BE2C (cell line): ENCODE measurements around the gene MYRFL.

Source experiments
- DNase-seq: peaks from one replicate; pipeline ENCODE4 v3.0.0-alpha.2; 2020
- H3K27me3 ChIP-seq: fragments of 250-450 bp; sonication (Bioruptor Pico); 2 replicates; pipeline ENCODE4 v1.5.1; 2020; ENCODE audit warnings: mild to moderate bottlenecking
- H3K36me3 ChIP-seq: fragments of 250-450 bp; sonication (Bioruptor Pico); 2 replicates; pipeline ENCODE4 v1.5.1; 2020; ENCODE audit warnings: mild to moderate bottlenecking
- H3K4me1 ChIP-seq: fragments of 250-450 bp; sonication (Bioruptor Pico); 2 replicates; pipeline ENCODE4 v1.5.1; 2020
- H3K4me3 ChIP-seq: 2 replicates; pipeline ENCODE4 v1.5.1; 2011; ENCODE audit warnings: low read depth, low read length
- H3K9me3 ChIP-seq: fragments of 250-450 bp; sonication (Bioruptor Pico); 2 replicates; pipeline ENCODE4 v1.5.1; 2020
- TF ChIP-seq, protein P1 (sequence below): IDR thresholded peaks from 2 replicates; pipeline ENCODE4 v1.5.1; 2012; ENCODE audit warnings: mild to moderate bottlenecking, low read depth, low read length

MYRFL gene

DNA sequence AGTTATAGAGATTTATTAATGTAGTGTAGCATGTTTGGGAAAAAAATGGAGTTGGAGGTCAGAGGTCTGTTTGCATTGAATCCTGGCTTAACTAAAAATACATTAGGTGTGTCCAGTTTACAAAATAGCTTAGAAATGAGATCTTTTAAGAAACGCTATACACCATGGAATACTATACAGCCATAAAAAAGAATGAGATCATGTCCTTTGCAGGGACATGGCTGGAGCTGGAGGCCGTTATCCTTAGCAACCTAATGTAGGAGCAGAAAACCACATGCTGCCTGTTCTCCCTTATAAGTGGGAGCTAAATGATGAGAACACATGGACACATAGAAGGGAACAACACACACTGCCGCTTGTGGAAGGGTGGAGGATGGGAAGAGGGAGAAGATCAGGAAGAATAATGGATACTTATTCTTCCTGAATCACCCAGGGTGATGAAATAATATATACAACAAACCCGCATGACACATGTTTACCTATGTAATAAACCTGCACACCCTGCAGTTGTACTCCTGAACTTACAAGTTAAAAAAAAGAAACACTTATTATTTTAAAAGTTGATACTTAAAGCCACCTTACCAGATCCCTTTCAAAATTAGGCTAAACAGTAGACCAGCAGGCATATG is 14.0 kb upstream of the MYRFL start:
- TF ChIP-seq, protein P1, sequence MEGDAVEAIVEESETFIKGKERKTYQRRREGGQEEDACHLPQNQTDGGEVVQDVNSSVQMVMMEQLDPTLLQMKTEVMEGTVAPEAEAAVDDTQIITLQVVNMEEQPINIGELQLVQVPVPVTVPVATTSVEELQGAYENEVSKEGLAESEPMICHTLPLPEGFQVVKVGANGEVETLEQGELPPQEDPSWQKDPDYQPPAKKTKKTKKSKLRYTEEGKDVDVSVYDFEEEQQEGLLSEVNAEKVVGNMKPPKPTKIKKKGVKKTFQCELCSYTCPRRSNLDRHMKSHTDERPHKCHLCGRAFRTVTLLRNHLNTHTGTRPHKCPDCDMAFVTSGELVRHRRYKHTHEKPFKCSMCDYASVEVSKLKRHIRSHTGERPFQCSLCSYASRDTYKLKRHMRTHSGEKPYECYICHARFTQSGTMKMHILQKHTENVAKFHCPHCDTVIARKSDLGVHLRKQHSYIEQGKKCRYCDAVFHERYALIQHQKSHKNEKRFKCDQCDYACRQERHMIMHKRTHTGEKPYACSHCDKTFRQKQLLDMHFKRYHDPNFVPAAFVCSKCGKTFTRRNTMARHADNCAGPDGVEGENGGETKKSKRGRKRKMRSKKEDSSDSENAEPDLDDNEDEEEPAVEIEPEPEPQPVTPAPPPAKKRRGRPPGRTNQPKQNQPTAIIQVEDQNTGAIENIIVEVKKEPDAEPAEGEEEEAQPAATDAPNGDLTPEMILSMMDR: no peak
- Histone ChIP-seq H3K4me3 (no peak overlapping the region), H3K27me3 (no peaks in the 10 kb centered on the region), H3K9me3 (no peaks in the 10 kb centered on the region), H3K4me1 (no peaks in the 10 kb centered on the region), H3K36me3 (no peaks in the 10 kb centered on the region)
- DNase-seq: no peak

DNA sequence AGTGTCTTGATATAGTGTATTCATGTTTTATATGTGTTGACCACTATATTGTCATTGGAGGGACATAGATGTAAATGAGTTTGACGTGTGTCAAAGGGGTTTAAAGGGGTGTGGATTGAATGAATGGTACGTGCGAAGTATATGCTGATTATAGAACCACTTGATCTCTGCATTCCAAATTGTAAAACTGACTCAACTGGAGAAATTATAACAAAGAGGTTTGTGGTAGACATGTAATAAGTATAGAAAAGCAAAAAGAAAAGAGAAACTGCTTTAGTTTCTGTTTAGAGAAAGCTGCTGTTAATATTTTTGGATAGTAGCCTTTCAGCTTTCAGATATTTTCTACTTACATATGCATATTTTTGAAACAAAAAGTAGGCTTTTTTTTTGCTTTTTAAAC is 8.9 kb upstream of the MYRFL start:
- Histone ChIP-seq H3K4me1 (no peaks in the 10 kb centered on the region), H3K4me3 (no peak overlapping the region), H3K9me3 (no peaks in the 10 kb centered on the region), H3K27me3 (no peaks in the 10 kb centered on the region), H3K36me3 (no peaks in the 10 kb centered on the region)
- TF ChIP-seq, protein P1: no peak
- DNase-seq: no peak

DNA sequence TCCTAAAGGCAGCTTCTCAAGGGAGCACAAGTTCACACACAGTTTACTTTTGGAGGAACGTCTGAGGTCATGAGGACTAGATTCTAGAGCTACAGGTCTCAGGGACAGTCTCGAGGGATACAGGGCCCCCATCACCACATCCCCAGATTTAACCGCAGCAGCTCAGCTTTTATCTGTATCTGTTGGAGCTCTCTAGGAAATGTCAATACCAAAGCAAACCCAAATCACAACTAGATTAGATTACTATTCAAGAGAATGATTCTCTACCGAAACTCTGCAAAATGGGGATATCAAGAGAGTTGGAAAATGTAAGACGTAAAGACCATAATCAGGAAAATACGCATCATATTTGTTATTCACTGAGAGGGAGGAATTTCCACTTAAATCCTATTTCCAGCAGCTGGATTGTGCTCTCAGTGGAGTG is 4.0 kb upstream of the MYRFL start:
- Histone ChIP-seq H3K9me3 (no peaks in the 10 kb centered on the region), H3K4me1 (no peaks in the 10 kb centered on the region), H3K36me3 (no peaks in the 10 kb centered on the region), H3K27me3 (no peaks in the 10 kb centered on the region), H3K4me3 (no peak overlapping the region)
- TF ChIP-seq, protein P1: no peak
- no peak for DNase-seq

DNA sequence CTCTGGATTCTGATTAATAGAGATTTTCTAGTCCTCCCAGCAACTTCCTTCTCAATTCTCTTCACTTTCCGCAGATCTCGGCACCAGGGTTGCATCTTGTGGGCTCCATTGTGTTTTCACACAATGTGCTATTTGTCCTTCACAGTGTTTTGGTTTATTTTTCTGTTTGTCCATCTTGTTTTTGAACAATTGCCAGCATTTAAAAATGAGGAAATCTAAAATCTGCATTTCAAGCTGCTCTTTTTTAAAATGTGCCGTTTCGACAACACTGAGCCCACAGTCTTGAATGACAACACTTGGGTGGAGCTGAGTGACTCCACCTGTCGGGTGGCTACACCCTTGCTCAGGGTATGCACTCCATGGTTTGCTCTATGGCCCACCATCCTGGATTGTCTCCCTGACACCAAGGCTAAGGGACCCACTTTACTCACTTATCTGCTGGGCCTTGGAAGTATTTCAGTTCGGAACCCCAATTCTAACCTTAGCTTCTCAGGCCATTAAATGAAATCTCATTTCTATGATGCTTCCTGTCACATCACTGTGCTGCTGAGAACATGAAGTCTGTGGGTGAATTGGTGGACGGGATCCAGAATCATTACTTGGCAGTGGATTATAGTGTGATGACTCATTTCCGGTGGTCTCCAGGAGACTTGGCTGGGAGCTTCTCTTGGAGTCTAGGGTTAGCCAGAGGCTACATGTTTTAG is 3.4 kb upstream of the MYRFL start:
- Histone ChIP-seq H3K4me3 (no peak overlapping the region), H3K36me3 (no peaks in the 10 kb centered on the region), H3K4me1 (no peaks in the 10 kb centered on the region), H3K27me3 (no peaks in the 10 kb centered on the region), H3K9me3 (no peaks in the 10 kb centered on the region)
- TF ChIP-seq, protein P1: no peak
- peak; percentile 14 for DNase-seq

DNA sequence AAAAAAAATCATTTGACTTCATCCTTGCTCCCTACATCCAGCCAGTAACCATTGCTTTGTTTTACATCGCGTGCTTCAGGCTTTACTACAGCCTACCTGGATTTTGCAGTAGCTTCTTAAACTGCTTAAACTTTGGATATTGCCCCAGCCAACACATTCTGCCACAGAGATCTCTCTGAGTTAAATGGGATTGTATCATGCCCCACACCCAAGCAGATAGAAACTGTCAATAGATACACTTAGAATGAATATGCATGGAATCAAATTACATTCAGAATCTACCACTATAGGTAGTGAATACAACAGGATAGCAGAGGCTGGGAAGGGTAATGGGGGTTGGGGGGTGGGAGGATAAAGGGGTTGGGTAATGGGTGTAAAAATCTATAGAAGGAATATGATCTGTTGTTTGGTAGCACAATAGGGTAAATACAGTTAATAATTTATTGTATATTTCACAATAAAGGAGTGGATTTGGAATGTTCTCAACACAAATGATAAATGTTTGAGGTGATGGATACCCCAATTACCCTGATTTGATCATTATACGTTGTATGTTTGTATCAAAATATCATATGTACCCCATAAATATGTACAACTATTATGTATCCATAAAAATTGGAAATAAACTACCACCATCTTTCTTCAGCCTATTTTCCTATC is 2.7 kb upstream of the MYRFL start:
- no peak for DNase-seq

More for the DNA sequence above, 2.7 kb upstream of the MYRFL start:
- TF ChIP-seq, protein P1: no peak
- Histone ChIP-seq H3K27me3 (no peaks in the 10 kb centered on the region; the same call in 1 of the 2 replicates), H3K4me1 (no peaks in the 10 kb centered on the region), H3K4me3 (no peak overlapping the region), H3K36me3 (no peaks in the 10 kb centered on the region), H3K9me3 (no peaks in the 10 kb centered on the region)
